Measurements from ENCODE around the gene PCSK9. TPM values are rescaled to one million over a fixed set of nuclear protein-coding genes. Genes with fewer than 3 reads are reported as not detected.

The PCSK9 gene
- total RNA-seq, 1 donor from 2014 or later: 1.4 TPM

- H3K4me1 Mint-ChIP-seq (ENCODE audit: low read depth, unreplicated experiment): peaks cover 7% of the 10 kb centered on the region
- peaks cover 18% of the 10 kb centered on the region for H3K27me3 ChIP-seq (ENCODE audit: insufficient read depth, low read length)
- H3K4me3 ChIP-seq (ENCODE audit: insufficient read depth, low read depth, low read length): no peak overlapping the region
- H3K4me1 ChIP-seq (ENCODE audit: insufficient read depth, low read length): peaks cover 10% of the 10 kb centered on the region
- peaks cover 2% of the 10 kb centered on the region for H3K9me3 Mint-ChIP-seq (ENCODE audit: unreplicated experiment)
- H3K79me2 ChIP-seq (ENCODE audit: insufficient read depth, low read length): no peaks in the 10 kb centered on the region
- H3K27me3 Mint-ChIP-seq (ENCODE audit: low read depth, unreplicated experiment): peaks cover 28% of the 10 kb centered on the region
- no peak overlapping the region for H3K4me3 Mint-ChIP-seq (ENCODE audit: unreplicated experiment)
- H3K9me3 ChIP-seq (ENCODE audit: insufficient read depth, low read depth, low read length): peaks cover 4% of the 10 kb centered on the region
- H3K36me3 Mint-ChIP-seq (ENCODE audit: low read depth, unreplicated experiment): peaks cover 3% of the 10 kb centered on the region
- no peaks in the 10 kb centered on the region for H4K20me1 ChIP-seq (ENCODE audit: insufficient read depth, low read length)
- no peak overlapping the region for H3K27ac ChIP-seq (ENCODE audit: low read depth, low read length)
- H3K4me2 ChIP-seq (ENCODE audit: low read length): no peak overlapping the region
- no peaks in the 10 kb centered on the region for H3K36me3 ChIP-seq (ENCODE audit: insufficient read depth, low read length)
- H2AFZ ChIP-seq (ENCODE audit: low read depth, low read length): no peak overlapping the region
- H3K9ac ChIP-seq (ENCODE audit: low read length): no peak overlapping the region
- H3K27ac Mint-ChIP-seq (ENCODE audit: unreplicated experiment): no peak overlapping the region
- no peak for DNase-seq (ENCODE audit: low read depth)
- TF ChIP-seq EZH2 (IDR thresholded peaks at IDR 0.05; ENCODE audit: insufficient read depth, low read length): no peak
- no peak for TF ChIP-seq CTCF (IDR thresholded peaks at IDR 0.05; ENCODE audit: insufficient read depth, low read depth, low read length)
- FAIRE-seq: no peak
Observed at GRCh38 chr1:55010194-55010886, 29.0 kb upstream of the PCSK9 start.

GRCh38 chr1:55010887-55011217, 28.5 kb upstream of the PCSK9 start:
- H3K27ac Mint-ChIP-seq (ENCODE audit: unreplicated experiment): no peak overlapping the region
- no peaks in the 10 kb centered on the region for H3K36me3 ChIP-seq (ENCODE audit: insufficient read depth, low read length)
- H3K4me1 Mint-ChIP-seq (ENCODE audit: low read depth, unreplicated experiment): peaks cover 7% of the 10 kb centered on the region
- DNase-seq (ENCODE audit: low read depth) (no peak), FAIRE-seq (no peak)
- peaks cover 28% of the 10 kb centered on the region for H3K27me3 Mint-ChIP-seq (ENCODE audit: low read depth, unreplicated experiment)
- H3K27me3 ChIP-seq (ENCODE audit: insufficient read depth, low read length): peaks cover 18% of the 10 kb centered on the region
- peaks cover 4% of the 10 kb centered on the region for H3K9me3 ChIP-seq (ENCODE audit: insufficient read depth, low read depth, low read length)
- no peak overlapping the region for H3K27ac ChIP-seq (ENCODE audit: low read depth, low read length)
- no peak overlapping the region for H3K4me2 ChIP-seq (ENCODE audit: low read length)
- H3K9ac ChIP-seq (ENCODE audit: low read length): no peak overlapping the region
- H4K20me1 ChIP-seq (ENCODE audit: insufficient read depth, low read length): no peaks in the 10 kb centered on the region
- peaks cover 3% of the 10 kb centered on the region for H3K36me3 Mint-ChIP-seq (ENCODE audit: low read depth, unreplicated experiment)
- H3K4me3 Mint-ChIP-seq (ENCODE audit: unreplicated experiment): no peak overlapping the region
- H3K79me2 ChIP-seq (ENCODE audit: insufficient read depth, low read length): no peaks in the 10 kb centered on the region
- H2AFZ ChIP-seq (ENCODE audit: low read depth, low read length): no peak overlapping the region
- peaks cover 2% of the 10 kb centered on the region for H3K9me3 Mint-ChIP-seq (ENCODE audit: unreplicated experiment)
- TF ChIP-seq CTCF (IDR thresholded peaks at IDR 0.05; ENCODE audit: insufficient read depth, low read depth, low read length): no peak
- no peak for TF ChIP-seq EZH2 (IDR thresholded peaks at IDR 0.05; ENCODE audit: insufficient read depth, low read length)
- no peak overlapping the region for H3K4me3 ChIP-seq (ENCODE audit: insufficient read depth, low read depth, low read length)
- H3K4me1 ChIP-seq (ENCODE audit: insufficient read depth, low read length): peaks cover 13% of the 10 kb centered on the region

- H4K20me1 ChIP-seq (ENCODE audit: insufficient read depth, low read length): no peaks in the 10 kb centered on the region
- TF ChIP-seq EZH2 (IDR thresholded peaks at IDR 0.05; ENCODE audit: insufficient read depth, low read length): no peak
- TF ChIP-seq CTCF (IDR thresholded peaks at IDR 0.05; ENCODE audit: insufficient read depth, low read depth, low read length): no peak
- H3K4me3 Mint-ChIP-seq (ENCODE audit: unreplicated experiment): no peak overlapping the region
- peaks cover 11% of the 10 kb centered on the region for H3K4me1 ChIP-seq (ENCODE audit: insufficient read depth, low read length)
- peaks cover 2% of the 10 kb centered on the region for H3K9me3 Mint-ChIP-seq (ENCODE audit: unreplicated experiment)
- H3K36me3 Mint-ChIP-seq (ENCODE audit: low read depth, unreplicated experiment): peaks cover 3% of the 10 kb centered on the region
- peaks cover 5% of the 10 kb centered on the region for H3K4me1 Mint-ChIP-seq (ENCODE audit: low read depth, unreplicated experiment)
- no peak overlapping the region for H3K4me2 ChIP-seq (ENCODE audit: low read length)
- no peaks in the 10 kb centered on the region for H3K36me3 ChIP-seq (ENCODE audit: insufficient read depth, low read length)
- H3K27me3 Mint-ChIP-seq (ENCODE audit: low read depth, unreplicated experiment): peaks cover 37% of the 10 kb centered on the region
- no peak overlapping the region for H2AFZ ChIP-seq (ENCODE audit: low read depth, low read length)
- no peaks in the 10 kb centered on the region for H3K79me2 ChIP-seq (ENCODE audit: insufficient read depth, low read length)
- H3K4me3 ChIP-seq (ENCODE audit: insufficient read depth, low read depth, low read length): no peak overlapping the region
- no peak for DNase-seq (ENCODE audit: low read depth)
- peaks cover 23% of the 10 kb centered on the region for H3K27me3 ChIP-seq (ENCODE audit: insufficient read depth, low read length)
- no peak overlapping the region for H3K27ac ChIP-seq (ENCODE audit: low read depth, low read length)
- H3K27ac Mint-ChIP-seq (ENCODE audit: unreplicated experiment): no peak overlapping the region
- peaks cover 4% of the 10 kb centered on the region for H3K9me3 ChIP-seq (ENCODE audit: insufficient read depth, low read depth, low read length)
- FAIRE-seq: no peak
- no peak overlapping the region for H3K9ac ChIP-seq (ENCODE audit: low read length)
Observed at GRCh38 chr1:55012661-55013060, 26.7 kb upstream of the PCSK9 start.
